Duodenal mucosa (tissue), 2 donors: Measurements from ENCODE around the gene SORCS2.

Source experiments
- H3K27ac ChIP-seq: one replicate; pipeline ENCODE4 v1.7.0; 2013; ENCODE audit warnings: low read depth, low read length
- H3K27me3 ChIP-seq, 2 donors: one replicate each; pipeline ENCODE4 v1.7.0; 2013; ENCODE audit warnings: low read length in 2 of 2, control low read depth in 1 of 2; ENCODE audit not compliant: insufficient read depth in 2 of 2, control insufficient read depth in 1 of 2
- H3K36me3 ChIP-seq, 2 donors: one replicate each; pipeline ENCODE4 v1.7.0; 2013; ENCODE audit warnings: low read length in 2 of 2, control low read depth in 1 of 2; ENCODE audit not compliant: insufficient read depth in 2 of 2, control insufficient read depth in 1 of 2
- H3K4me1 ChIP-seq, 2 donors: one replicate each; pipeline ENCODE4 v1.7.0; 2013; ENCODE audit warnings: low read length in 2 of 2, control low read depth in 1 of 2; ENCODE audit not compliant: insufficient read depth in 2 of 2, control insufficient read depth in 1 of 2
- H3K4me3 ChIP-seq, 2 donors: one replicate each; pipeline ENCODE4 v1.7.0; 2013; ENCODE audit warnings: low read length in 2 of 2, low read depth in 1 of 2
- H3K9ac ChIP-seq, 2 donors: one replicate each; pipeline ENCODE4 v1.7.0; 2013; ENCODE audit warnings: low read length in 2 of 2, low read depth in 1 of 2
- H3K9me3 ChIP-seq, 2 donors: one replicate each; pipeline ENCODE4 v1.7.0; 2013; ENCODE audit warnings: low read length in 2 of 2, control low read depth in 1 of 2; ENCODE audit not compliant: control insufficient read depth in 1 of 2

The SORCS2 gene

DNA sequence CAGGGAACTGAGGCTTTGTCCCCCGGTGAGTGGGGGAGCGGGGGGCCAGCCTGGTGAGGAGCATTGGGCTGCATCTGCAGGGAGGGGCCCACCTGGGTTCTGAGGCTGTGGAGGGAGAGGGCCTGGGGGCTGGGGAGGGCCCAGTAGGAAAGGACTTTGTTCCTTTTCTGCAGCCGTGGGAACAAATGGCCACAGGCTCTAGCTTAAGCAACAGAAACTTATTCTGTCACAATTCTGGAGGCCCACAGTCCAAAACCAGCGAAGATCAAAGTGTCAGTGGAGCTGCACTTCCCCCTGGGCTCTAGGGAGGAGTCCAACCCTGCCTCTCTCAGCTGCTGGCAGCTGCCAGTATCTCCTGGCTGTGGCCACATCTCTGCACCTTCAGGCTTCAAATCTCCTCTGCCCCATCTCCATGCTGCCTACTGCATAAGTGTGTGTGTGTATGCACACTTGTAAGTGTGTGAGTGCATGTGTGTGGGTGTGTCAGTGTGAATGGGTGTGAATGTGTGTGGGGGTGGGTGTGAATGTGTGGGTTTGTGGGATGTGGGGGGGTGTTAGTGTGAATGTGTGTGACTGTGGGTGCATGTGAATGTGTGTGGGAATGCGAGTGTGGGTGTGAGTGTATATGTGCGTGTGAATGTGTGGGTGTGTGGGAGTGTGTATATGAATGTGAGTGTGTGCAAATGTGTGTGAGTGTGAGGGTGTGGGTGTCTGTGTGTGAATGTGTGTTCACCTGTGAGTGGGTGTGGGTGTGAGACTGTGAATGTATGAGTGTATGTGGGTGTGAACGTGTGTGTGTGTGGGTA is 446.8 kb downstream of the SORCS2 start:
- Histone ChIP-seq H3K27ac (no peak overlapping the region), H3K4me3 (no peak overlapping the region), H3K4me1 (peaks cover 0 to 5% of the 10 kb centered on the region in 2 donors), H3K27me3 (peaks cover 0 to 3% of the 10 kb centered on the region in 2 donors), H3K9me3 (peaks cover 0 to under 1% of the 10 kb centered on the region in 2 donors), H3K9ac (no peak overlapping the region), H3K36me3 (no peaks in the 10 kb centered on the region)

GRCh38 chr4:7640136-7640535 is 447.8 kb downstream of the SORCS2 start:
- no peaks in the 10 kb centered on the region for H3K36me3 ChIP-seq
- H3K4me3 ChIP-seq, result no peak overlapping the region
- H3K4me1 ChIP-seq, result no peaks in the 10 kb centered on the region
- H3K9ac ChIP-seq, result no peak overlapping the region
- H3K9me3 ChIP-seq, result peaks cover 0 to 5% of the 10 kb centered on the region in 2 donors
- H3K27ac ChIP-seq, result no peak overlapping the region
- H3K27me3 ChIP-seq, result peaks cover 0 to 3% of the 10 kb centered on the region in 2 donors

DNA sequence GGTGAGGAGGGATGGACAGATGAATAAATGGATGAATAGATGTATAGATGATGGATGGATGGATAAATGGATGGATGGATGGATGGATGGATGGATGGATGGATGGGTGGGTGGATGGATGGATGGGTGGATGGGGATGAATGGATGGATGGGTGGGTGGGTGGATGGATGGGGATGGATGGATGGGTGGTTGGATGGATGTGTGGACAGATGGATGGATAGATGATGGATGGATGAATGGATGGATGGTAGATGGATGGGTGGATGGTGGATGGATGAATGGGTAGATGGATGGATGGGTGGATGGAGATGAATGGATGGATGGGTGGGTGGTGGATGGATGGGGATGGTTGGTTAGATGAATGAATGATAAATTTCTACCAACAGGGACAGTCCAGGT is 449.4 kb downstream of the SORCS2 start:
- Histone ChIP-seq H3K4me1 (no peaks in the 10 kb centered on the region), H3K27me3 (peaks cover 0 to 3% of the 10 kb centered on the region in 2 donors), H3K9ac (no peak overlapping the region), H3K27ac (no peak overlapping the region), H3K36me3 (no peaks in the 10 kb centered on the region), H3K4me3 (no peak overlapping the region), H3K9me3 (peaks cover 0 to 5% of the 10 kb centered on the region in 2 donors)

GRCh38 chr4:7642741-7643458 is 450.6 kb downstream of the SORCS2 start:
- H3K9me3 ChIP-seq, result peaks cover 0 to 5% of the 10 kb centered on the region in 2 donors
- H3K27ac ChIP-seq, result no peak overlapping the region
- no peaks in the 10 kb centered on the region for H3K4me1 ChIP-seq
- H3K4me3 ChIP-seq, result no peak overlapping the region
- H3K27me3 ChIP-seq, result peaks cover 0 to 3% of the 10 kb centered on the region in 2 donors
- H3K9ac ChIP-seq, result no peak overlapping the region
- no peaks in the 10 kb centered on the region for H3K36me3 ChIP-seq

DNA sequence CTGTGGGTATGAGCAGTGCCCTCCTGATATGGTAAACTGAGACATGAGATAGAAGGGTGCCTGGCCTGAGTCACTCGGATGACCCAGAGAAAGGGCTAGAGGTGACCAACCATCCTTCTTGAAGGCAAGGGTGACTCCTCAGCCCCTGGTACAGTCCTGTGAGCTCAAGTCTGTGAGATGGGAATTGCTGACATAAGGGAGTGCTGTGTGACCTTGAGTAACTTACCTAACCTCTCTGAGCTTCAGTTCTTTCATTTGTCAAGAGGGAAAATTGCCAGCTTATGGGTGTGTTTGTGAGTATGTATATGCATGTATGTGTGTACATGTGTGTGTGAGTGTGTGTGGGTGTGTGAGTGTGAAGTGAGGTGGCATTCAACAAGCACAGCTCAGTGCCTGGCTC is 452.8 kb downstream of the SORCS2 start:
- H3K27ac ChIP-seq, result no peak overlapping the region
- H3K9me3 ChIP-seq, result peaks cover 0 to 5% of the 10 kb centered on the region in 2 donors
- H3K4me3 ChIP-seq, result no peak overlapping the region
- no peak overlapping the region for H3K9ac ChIP-seq
- H3K36me3 ChIP-seq, result no peaks in the 10 kb centered on the region
- H3K4me1 ChIP-seq, result peaks cover 0 to 14% of the 10 kb centered on the region in 2 donors
- H3K27me3 ChIP-seq, result peaks cover 0 to 3% of the 10 kb centered on the region in 2 donors

GRCh38 chr4:7645956-7646355 is 453.6 kb downstream of the SORCS2 start:
- Histone ChIP-seq H3K27me3 (peaks cover 0 to 3% of the 10 kb centered on the region in 2 donors), H3K27ac (no peak overlapping the region), H3K4me3 (no peak overlapping the region), H3K9me3 (peaks cover 0 to 5% of the 10 kb centered on the region in 2 donors), H3K36me3 (no peaks in the 10 kb centered on the region), H3K4me1 (peaks cover 0 to 16% of the 10 kb centered on the region in 2 donors), H3K9ac (no peak overlapping the region)

DNA sequence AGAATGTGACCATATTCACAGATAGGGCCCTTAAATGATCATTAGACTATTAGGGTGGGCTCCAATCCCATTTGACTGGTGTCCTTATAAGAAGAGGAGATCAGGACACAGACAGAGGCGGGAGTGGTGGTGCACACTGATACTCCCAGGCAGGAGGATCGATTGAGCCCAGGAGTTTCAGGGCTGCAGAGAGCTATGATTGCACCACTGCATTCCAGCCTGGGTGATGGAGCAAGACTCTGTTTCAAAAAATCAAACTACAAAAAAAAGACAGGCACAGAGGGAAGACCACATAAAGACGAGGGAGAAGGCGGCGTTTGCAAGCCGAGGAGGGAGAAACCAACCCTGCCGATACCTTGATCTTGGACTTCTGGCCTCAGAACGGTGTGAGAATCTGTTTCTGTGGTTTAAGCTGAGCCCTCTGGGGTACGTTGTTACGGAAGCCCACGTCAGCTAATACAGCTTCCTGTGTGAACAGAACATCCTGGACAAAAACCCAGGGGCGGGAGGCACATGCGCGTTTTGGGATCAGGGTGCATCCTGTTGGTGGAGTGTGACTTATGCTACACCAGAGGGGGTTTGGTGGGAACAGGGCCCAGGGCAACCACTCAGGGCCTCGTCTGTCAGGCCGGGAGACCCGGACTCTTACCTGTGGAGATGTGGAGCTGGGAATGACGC is 454.2 kb downstream of the SORCS2 start:
- peaks cover 0 to 3% of the 10 kb centered on the region in 2 donors for H3K27me3 ChIP-seq
- H3K4me1 ChIP-seq, result peaks cover 0 to 20% of the 10 kb centered on the region in 2 donors
- H3K36me3 ChIP-seq, result no peaks in the 10 kb centered on the region
- H3K4me3 ChIP-seq, result no peak overlapping the region
- H3K9me3 ChIP-seq, result peaks cover 0 to 5% of the 10 kb centered on the region in 2 donors
- H3K27ac ChIP-seq, result no peak overlapping the region
- H3K9ac ChIP-seq, result no peak overlapping the region

GRCh38 chr4:7647186-7647585 is 454.8 kb downstream of the SORCS2 start:
- H3K36me3 ChIP-seq, result no peaks in the 10 kb centered on the region
- peaks cover 0 to 3% of the 10 kb centered on the region in 2 donors for H3K27me3 ChIP-seq
- H3K4me3 ChIP-seq, result no peak overlapping the region
- H3K9ac ChIP-seq, result no peak overlapping the region
- no peak overlapping the region for H3K27ac ChIP-seq
- H3K9me3 ChIP-seq, result peaks cover 0 to 5% of the 10 kb centered on the region in 2 donors
- peaks cover 0 to 26% of the 10 kb centered on the region in 2 donors for H3K4me1 ChIP-seq

DNA sequence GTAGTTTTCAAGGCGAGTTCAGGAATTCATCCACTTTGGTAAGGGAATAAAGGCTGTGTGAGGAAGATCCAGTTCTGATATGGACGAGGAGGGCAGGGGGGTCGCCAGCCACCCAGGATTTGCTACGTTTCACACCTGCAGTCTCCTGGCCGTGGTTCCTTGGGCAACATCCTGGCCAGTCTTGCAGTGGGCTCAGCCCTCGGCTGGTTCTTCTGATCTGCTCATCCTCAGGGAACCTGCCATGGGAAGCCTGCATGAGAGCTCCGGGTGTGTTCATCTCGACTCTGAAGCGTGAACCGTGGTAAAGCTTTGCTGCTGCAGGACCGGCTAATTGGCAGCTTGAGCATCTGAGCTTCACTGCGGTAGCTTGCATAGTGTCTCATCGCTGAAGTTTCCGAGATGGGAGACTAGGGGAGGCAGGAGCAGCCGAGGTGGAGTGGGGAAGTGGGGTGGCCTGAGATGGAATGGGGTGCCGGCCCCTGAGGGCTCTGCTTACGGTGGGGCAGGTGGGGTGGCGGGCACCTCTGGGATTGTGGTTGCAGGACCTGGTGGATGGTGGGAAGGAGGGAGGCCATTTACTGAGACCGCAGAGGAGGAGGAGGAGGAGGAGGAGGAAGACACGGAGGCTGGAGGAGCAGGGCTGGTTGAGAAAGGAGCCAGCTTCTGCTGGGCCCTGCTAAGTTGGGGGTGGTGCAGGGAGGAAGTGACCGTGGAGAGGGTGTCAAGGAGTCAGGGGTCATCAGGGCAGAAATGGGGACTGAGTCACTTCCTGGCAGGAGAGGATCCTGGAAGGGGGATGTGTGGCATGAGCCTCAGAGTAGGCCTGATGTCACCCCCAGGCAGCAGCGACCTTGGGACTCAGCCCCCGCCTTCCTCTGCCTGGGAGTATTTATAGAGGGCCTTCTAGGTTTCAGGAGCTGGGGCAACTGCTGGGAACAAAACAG is 455.5 kb downstream of the SORCS2 start:
- Histone ChIP-seq H3K4me3 (no peak overlapping the region), H3K4me1 (peaks cover 0 to 29% of the 10 kb centered on the region in 2 donors), H3K27ac (no peak overlapping the region), H3K27me3 (peaks cover 0 to 1% of the 10 kb centered on the region in 2 donors), H3K9me3 (peaks cover 0 to 5% of the 10 kb centered on the region in 2 donors), H3K9ac (no peak overlapping the region), H3K36me3 (no peaks in the 10 kb centered on the region)
